Natural killer cell (primary cell): Measurements from ENCODE around the gene SMURF2. TPM values are rescaled to one million over a fixed set of nuclear protein-coding genes. Genes with fewer than 3 reads are reported as not detected.

Experiments
- ATAC-seq, 3 donors: fragments of 150-1000 bp in 2 of 3; fragments of 200-7000 bp in 1 of 3; cut with Tn5 transposase; 1 replicate in 1 of 3; 2 replicates in 2 of 3; pipeline ENCODE4 v1.10.0; 2021; ENCODE audit warnings: mild to moderate bottlenecking in 2 of 3, moderate library complexity in 2 of 3
- DNase-seq, 2 donors: peaks; one replicate each; pipeline versions ENCODE4 v3.0.0 to v3.0.0-alpha.2; 2013 to 2021; ENCODE audit warnings: mixed read lengths in 1 of 2
- H3K27ac ChIP-seq: one replicate; pipeline ENCODE4 v1.5.1; 2013; ENCODE audit warnings: mild to moderate bottlenecking, low read length
- H3K27me3 ChIP-seq: one replicate; pipeline ENCODE4 v1.6.1; 2013; ENCODE audit warnings: low read length; ENCODE audit not compliant: control insufficient read depth, insufficient read depth
- H3K36me3 ChIP-seq: one replicate; pipeline ENCODE4 v1.6.1; 2013; ENCODE audit warnings: low read length; ENCODE audit not compliant: control insufficient read depth, insufficient read depth
- H3K4me1 ChIP-seq: one replicate; pipeline ENCODE4 v1.6.1; 2013; ENCODE audit warnings: low read length; ENCODE audit not compliant: control insufficient read depth, insufficient read depth
- H3K4me3 ChIP-seq: one replicate; pipeline ENCODE4 v1.5.1; 2013; ENCODE audit warnings: low read length
- H3K9me3 ChIP-seq: one replicate; pipeline ENCODE4 v1.6.1; 2013; ENCODE audit warnings: low read length; ENCODE audit not compliant: control insufficient read depth, insufficient read depth
- H3K27ac Mint-ChIP-seq, 2 donors: one replicate each; pipeline ENCODE4 v1.8.0; 2022; ENCODE audit warnings: mild to moderate bottlenecking in 2 of 2, mixed read lengths in 2 of 2, moderate library complexity in 1 of 2
- H3K27me3 Mint-ChIP-seq, 2 donors: one replicate each; pipeline ENCODE4 v1.8.0; 2022; ENCODE audit warnings: low read depth in 2 of 2, mixed read lengths in 2 of 2
- H3K36me3 Mint-ChIP-seq: one replicate; pipeline ENCODE4 v1.8.0; 2022; ENCODE audit warnings: mixed read lengths
- H3K4me1 Mint-ChIP-seq, 2 donors: one replicate each; pipeline ENCODE4 v1.8.0; 2022; ENCODE audit warnings: mixed read lengths in 2 of 2
- H3K4me3 Mint-ChIP-seq: one replicate; pipeline ENCODE4 v1.8.0; 2022; ENCODE audit warnings: mild to moderate bottlenecking, moderate library complexity, mixed read lengths
- H3K9me3 Mint-ChIP-seq, 2 donors: one replicate each; pipeline ENCODE4 v1.8.0; 2022; ENCODE audit warnings: mixed read lengths in 2 of 2
- WGBS: methylation state at CpG from one replicate; pipeline ENCODE4 v1.1.7; 2013; ENCODE audit warnings: missing lambda C conversion rate; ENCODE audit not compliant: insufficient coverage; 5-methylcytosine and 5-hydroxymethylcytosine counted together
- intact Hi-C: fragments of 100-400 bp; cut with micrococcal nuclease; formaldehyde crosslinking; loops from one replicate; pipeline ENCODE4 v1.14.2; 2022
- total RNA-seq, 4 donors: library from RNA; stranded (reverse); fragments of 120-200 nt in 1 of 4; gene quantifications; one replicate each; pipeline versions ENCODE4 v1.2.3 to v1.2.4, GENCODE V29; 2013 to 2022
- TF ChIP-seq, protein P1 (sequence below): fragments of 200-600 bp; IDR thresholded peaks from one replicate; pipeline ENCODE4 v1.8.0; 2022; ENCODE audit warnings: antibody characterized with exemption

SMURF2 gene
- total RNA-seq, 3 donors from 2014 or later (not counting 1 experiment from before 2014, with no cell fraction given): 43.8 to 54.5 (median 46.5) TPM

DNA sequence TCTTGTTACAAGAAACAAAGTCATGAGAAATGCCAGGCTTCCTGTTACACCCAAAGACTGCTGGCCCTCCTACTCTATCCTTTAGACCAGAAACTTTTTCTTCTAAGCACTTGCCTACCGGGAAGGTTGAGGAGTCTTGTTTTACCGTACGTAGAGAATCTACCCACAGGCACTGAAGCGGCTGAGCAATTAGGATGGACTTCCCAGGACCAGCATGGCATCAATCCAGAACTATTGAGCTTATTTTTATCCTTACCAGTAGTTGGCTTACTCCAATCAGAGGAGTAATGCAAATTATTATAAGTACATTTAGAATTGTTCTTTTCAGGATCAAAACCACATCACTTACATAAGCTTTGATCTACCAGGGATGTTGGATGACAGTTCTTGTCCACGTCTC is 129.7 kb downstream of the SMURF2 start:
- H3K9me3 ChIP-seq: no peaks in the 10 kb centered on the region
- H3K27me3 ChIP-seq: no peaks in the 10 kb centered on the region
- H3K27me3 Mint-ChIP-seq: no peaks in the 10 kb centered on the region
- peaks cover 92% of the 10 kb centered on the region for H3K36me3 ChIP-seq
- H3K4me3 Mint-ChIP-seq: no peak overlapping the region
- no peak for DNase-seq
- H3K27ac Mint-ChIP-seq: peak overlapping the region in 1 of 2 donors; percentile 34
- no peak for ATAC-seq
- no peak overlapping the region for H3K27ac ChIP-seq
- peaks cover 0 to 4% of the 10 kb centered on the region in 2 donors for H3K4me1 Mint-ChIP-seq
- 85% methylated on average over 5 of the region's 5 CpGs for WGBS
- H3K9me3 Mint-ChIP-seq: no peaks in the 10 kb centered on the region
- TF ChIP-seq, protein P1, sequence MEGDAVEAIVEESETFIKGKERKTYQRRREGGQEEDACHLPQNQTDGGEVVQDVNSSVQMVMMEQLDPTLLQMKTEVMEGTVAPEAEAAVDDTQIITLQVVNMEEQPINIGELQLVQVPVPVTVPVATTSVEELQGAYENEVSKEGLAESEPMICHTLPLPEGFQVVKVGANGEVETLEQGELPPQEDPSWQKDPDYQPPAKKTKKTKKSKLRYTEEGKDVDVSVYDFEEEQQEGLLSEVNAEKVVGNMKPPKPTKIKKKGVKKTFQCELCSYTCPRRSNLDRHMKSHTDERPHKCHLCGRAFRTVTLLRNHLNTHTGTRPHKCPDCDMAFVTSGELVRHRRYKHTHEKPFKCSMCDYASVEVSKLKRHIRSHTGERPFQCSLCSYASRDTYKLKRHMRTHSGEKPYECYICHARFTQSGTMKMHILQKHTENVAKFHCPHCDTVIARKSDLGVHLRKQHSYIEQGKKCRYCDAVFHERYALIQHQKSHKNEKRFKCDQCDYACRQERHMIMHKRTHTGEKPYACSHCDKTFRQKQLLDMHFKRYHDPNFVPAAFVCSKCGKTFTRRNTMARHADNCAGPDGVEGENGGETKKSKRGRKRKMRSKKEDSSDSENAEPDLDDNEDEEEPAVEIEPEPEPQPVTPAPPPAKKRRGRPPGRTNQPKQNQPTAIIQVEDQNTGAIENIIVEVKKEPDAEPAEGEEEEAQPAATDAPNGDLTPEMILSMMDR: no peak
- H3K4me3 ChIP-seq: no peak overlapping the region
- peaks cover 36% of the 10 kb centered on the region for H3K36me3 Mint-ChIP-seq
- intact Hi-C loops: no loop called here
- H3K4me1 ChIP-seq: no peaks in the 10 kb centered on the region

DNA sequence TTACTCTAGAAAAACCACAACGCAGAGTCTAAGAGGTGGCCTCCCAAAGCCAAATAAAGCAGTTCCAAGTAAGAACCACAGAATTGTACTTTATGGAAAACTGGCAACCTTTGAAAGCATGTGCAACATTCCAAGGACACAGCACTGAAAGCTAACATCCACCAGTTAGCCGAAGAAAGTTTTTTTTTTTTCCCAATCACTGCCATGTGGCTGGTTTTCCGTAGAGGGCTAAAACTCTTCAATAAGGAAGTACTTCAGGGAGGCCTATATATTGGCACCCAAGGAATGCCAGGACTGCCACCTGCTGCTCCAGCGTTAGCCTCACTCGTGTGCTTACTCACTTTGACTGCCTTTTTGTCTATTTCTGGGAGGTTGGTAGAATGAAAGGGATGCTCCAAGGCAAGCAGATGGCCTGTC is 130.1 kb downstream of the SMURF2 start:
- Mint-ChIP-seq H3K27ac (no peak overlapping the region), H3K4me3 (no peak overlapping the region), H3K27me3 (no peaks in the 10 kb centered on the region), H3K4me1 (peaks cover 0 to 4% of the 10 kb centered on the region in 2 donors), H3K9me3 (no peaks in the 10 kb centered on the region), H3K36me3 (peaks cover 35% of the 10 kb centered on the region)
- H3K27ac ChIP-seq: no peak overlapping the region
- peaks cover 92% of the 10 kb centered on the region for H3K36me3 ChIP-seq
- DNase-seq: no peak
- TF ChIP-seq, protein P1: no peak
- intact Hi-C loops: no loop called here
- no peaks in the 10 kb centered on the region for H3K4me1 ChIP-seq
- no peak overlapping the region for H3K4me3 ChIP-seq
- H3K9me3 ChIP-seq: no peaks in the 10 kb centered on the region
- WGBS: 88% methylated on average over 5 of the region's 5 CpGs
- H3K27me3 ChIP-seq: no peaks in the 10 kb centered on the region
- ATAC-seq: no peak

DNA sequence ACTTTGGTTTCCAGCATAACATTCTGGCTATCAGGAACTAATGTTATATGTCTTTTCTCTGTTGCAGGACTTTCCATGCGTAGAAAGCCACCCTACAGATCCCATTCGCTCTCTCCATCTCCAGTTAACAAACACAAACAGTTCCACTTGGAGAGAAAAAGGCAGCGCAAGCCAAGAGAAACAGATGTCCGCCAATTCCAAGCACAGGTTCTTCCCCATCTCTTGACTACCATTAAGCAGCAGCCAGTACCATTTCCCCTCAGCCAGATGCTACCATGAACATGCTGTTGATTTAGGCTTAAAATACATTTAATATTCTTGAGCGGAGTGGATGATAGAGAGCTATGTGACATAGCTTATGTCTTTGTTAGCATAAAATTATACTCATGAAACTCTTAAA is 132.9 kb downstream of the SMURF2 start:
- Histone ChIP-seq H3K9me3 (no peaks in the 10 kb centered on the region), H3K27ac (no peak overlapping the region), H3K4me1 (no peaks in the 10 kb centered on the region), H3K27me3 (no peaks in the 10 kb centered on the region), H3K36me3 (peaks cover 83% of the 10 kb centered on the region), H3K4me3 (no peak overlapping the region)
- ATAC-seq (no peak), DNase-seq (no peak)
- H3K4me1 Mint-ChIP-seq: no peaks in the 10 kb centered on the region
- no peak overlapping the region for H3K4me3 Mint-ChIP-seq
- no peaks in the 10 kb centered on the region for H3K27me3 Mint-ChIP-seq
- H3K27ac Mint-ChIP-seq: peak overlapping the region in 1 of 2 donors; percentile 10
- no peaks in the 10 kb centered on the region for H3K9me3 Mint-ChIP-seq
- WGBS: 98% methylated on average over 4 of the region's 5 CpGs
- H3K36me3 Mint-ChIP-seq: peaks cover 50% of the 10 kb centered on the region
- intact Hi-C loops: no loop called here
- TF ChIP-seq, protein P1: no peak

DNA sequence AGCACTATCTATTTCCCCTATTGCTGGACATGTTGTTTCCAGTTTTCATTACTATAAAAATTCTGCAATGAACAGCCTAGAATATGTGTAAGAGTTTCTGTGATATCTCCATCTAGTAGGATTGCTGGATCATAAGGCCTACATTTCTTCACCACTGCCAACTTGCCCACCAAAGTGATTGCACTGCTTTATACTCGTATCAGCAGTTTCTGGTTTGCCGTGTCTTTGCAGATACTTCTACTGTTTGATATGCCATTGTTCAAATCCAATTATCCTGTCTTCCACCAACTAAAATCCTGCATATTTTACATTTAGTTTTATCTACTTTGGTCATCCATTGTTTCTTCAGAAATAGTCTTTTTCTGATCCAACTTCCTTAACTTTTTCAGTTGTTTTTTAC is 134.2 kb downstream of the SMURF2 start:
- Mint-ChIP-seq H3K27ac (no peak overlapping the region), H3K9me3 (no peaks in the 10 kb centered on the region), H3K27me3 (no peaks in the 10 kb centered on the region), H3K36me3 (peaks cover 50% of the 10 kb centered on the region), H3K4me3 (no peak overlapping the region), H3K4me1 (peaks cover 0 to 5% of the 10 kb centered on the region in 2 donors)
- Histone ChIP-seq H3K9me3 (no peaks in the 10 kb centered on the region), H3K4me1 (no peaks in the 10 kb centered on the region), H3K36me3 (peaks cover 84% of the 10 kb centered on the region), H3K27me3 (no peaks in the 10 kb centered on the region), H3K27ac (no peak overlapping the region), H3K4me3 (no peak overlapping the region)
- DNase-seq (no peak), ATAC-seq (no peak)
- TF ChIP-seq, protein P1: no peak
- intact Hi-C loops: no loop called here
- WGBS: 94% methylated on average over 2 of the region's 2 CpGs
